NCI-H1092 (cell line): Measurements from ENCODE around the gene FICD.

ENCODE experiments used
- DNase-seq: peaks from one replicate; lab custom pipeline; 2025; lab: John Stamatoyannopoulos, UW

The FICD gene

DNA sequence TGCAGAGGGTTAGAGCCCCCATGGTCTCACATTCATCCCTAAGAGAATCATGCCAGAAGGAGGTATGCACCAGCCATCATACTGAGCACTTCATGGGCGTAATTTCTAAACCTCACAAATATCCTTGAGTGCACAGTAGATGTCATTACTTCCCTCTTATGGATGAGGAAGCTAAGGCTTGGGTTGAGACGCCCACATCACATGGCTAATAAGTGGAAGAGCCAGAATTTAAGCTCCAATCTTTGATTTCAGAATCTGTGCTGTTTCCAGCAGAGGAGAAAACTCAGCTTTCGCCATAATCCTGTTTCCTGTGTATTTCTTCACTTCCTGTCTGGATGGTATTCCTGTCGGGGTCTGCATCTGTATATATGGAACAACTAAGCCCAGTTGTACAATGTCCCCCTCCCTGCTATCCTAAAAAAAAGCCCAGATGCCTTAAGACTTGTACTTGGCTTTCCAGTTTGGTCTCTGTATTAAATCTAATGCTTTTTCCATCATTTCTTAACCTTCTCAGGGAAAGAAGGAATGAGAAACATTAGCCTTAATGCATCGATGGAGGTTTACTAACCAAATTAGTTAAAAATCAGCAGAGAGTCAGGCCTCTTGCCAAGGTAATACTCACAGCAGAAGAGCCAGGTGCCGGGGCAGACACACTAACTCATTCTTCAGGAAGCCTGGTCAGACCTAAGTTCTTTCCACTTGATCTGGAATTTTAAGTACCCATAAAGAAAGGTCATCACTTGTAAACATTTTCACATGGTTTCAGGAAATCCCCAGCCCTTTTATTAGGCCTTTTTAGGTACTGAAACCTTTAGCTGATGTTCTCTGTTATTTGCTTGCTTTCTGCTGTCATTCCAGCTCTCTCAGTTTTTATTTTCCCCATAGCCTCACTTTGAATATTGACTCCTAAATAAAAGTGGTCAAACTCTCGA, 52.6 kb downstream of the FICD start:
- DNase-seq = no peak

DNA sequence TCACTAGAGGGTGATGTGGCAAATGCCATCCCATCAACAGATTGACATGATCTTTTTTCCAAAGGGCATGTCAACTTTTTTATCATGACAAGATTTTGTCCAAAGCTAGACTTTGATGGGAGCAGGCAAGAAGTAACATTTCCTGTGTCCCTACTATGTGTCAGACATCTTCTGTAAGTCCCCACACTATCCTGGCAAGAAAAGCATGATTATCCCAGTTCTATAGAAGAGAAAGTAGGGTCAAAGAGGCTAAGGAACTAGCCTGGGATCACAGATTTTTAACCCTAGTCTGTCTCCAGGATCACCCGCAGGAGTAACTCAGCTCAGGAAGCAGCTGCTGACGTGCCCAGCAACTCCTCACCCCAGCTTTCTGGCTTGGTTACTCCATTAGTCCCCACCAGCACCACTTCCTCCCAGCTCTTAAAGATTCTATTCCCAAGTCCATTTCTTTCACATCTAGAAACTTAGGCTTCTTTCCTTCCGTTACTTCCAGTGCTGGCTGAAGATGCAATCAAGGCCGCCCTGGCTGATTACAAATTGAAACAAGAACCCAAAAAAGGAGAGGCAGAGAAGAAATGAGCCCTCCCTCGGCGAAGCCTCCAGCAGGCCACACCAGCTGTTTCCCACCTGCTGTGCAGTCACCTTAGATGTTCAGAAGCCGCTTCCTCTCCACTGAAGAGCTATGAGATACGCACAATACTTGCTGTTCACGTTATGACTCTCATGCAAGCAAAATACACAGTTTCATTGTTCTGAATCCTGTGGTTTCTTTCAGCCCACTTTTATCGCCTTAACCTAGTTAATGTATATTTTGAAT, 53.5 kb downstream of the FICD start:
- DNase-seq = peak; percentile 30
